GM21619 (cell line): Measurements from ENCODE around the gene FXYD7.
"Not testable (repeated sequence)": the region's sequence is repeated elsewhere in the genome, so short reads cannot be mapped to it uniquely, and the experiment has no call there.

Experiments used
- ATAC-seq: cut with Tn5 transposase; IDR thresholded peaks from one replicate; pipeline ENCODE4 v1.9.1; 2021; ENCODE audit not compliant: unreplicated experiment

Gene FXYD7

GRCh38 chr19:35142606-35143230, 337 bp upstream of the FXYD7 start:
- ATAC-seq = no peak

- no peak for ATAC-seq
These were observed 763 bp downstream of the FXYD7 start for GRCh38 chr19:35143818-35144217.

GRCh38 chr19:35144259-35144599, 1.2 kb downstream of the FXYD7 start:
- ATAC-seq = no peak

GRCh38 chr19:35144600-35145436, 1.8 kb downstream of the FXYD7 start:
- ATAC-seq = no peak

- ATAC-seq = no peak
These were observed 3.8 kb downstream of the FXYD7 start for GRCh38 chr19:35146746-35147459.

GRCh38 chr19:35149463-35149862, 6.4 kb downstream of the FXYD7 start:
- no peak for ATAC-seq

GRCh38 chr19:35150445-35150844, 7.4 kb downstream of the FXYD7 start:
- no peak for ATAC-seq

GRCh38 chr19:35151273-35152065, 8.4 kb downstream of the FXYD7 start:
- no peak for ATAC-seq

GRCh38 chr19:35153129-35153522, 10.1 kb downstream of the FXYD7 start:
- ATAC-seq = not testable (repeated sequence)

GRCh38 chr19:35153701-35154524, 10.9 kb downstream of the FXYD7 start:
- no peak for ATAC-seq

GRCh38 chr19:35154525-35155406, 11.7 kb downstream of the FXYD7 start, which contains the start of gene FXYD5:
Gene FXYD5 (plus strand): TSS chr19:35154735. CDS start chr19:35155551, 816 bp downstream.
- ATAC-seq = no peak

GRCh38 chr19:35155441-35155840, 12.4 kb downstream of the FXYD7 start:
- no peak for ATAC-seq

- no peak for ATAC-seq
These were observed 13.1 kb downstream of the FXYD7 start for GRCh38 chr19:35155981-35156672.

- ATAC-seq = no peak
These were observed 13.6 kb downstream of the FXYD7 start for GRCh38 chr19:35156673-35157014.

- ATAC-seq = no peak
These were observed 14.4 kb downstream of the FXYD7 start for GRCh38 chr19:35157431-35157830.

- no peak for ATAC-seq
These were observed 16.6 kb downstream of the FXYD7 start for GRCh38 chr19:35159606-35160005.

- ATAC-seq = no peak
These were observed 17.8 kb downstream of the FXYD7 start for GRCh38 chr19:35160629-35161433.

GRCh38 chr19:35161434-35161743, 18.3 kb downstream of the FXYD7 start:
- ATAC-seq = no peak
